A549 (cell line): Measurements from ENCODE around the gene CD36. TPM values are rescaled to one million over a fixed set of nuclear protein-coding genes. Genes with fewer than 3 reads are reported as not detected.

Source experiments
- ATAC-seq, 2 experiments: fragments of 200-7000 bp in 1 of 2; fragments of >200 bp in 1 of 2; cut with Nextera tagmentation in 1 of 2; cut with Tn5 transposase in 1 of 2; 3 replicates each; pipeline versions ENCODE4 v1.8.0 to v1.9.1; 2018 to 2020; ENCODE audit warnings: mild to moderate bottlenecking in 1 of 2, moderate library complexity in 1 of 2
- CTCF ChIA-PET: fragments of 300-600 bp; sonication (Branson Sonifier 250); formaldehyde crosslinking; extraction: SDS; loops from one replicate; lab custom pipeline; 2021; ENCODE audit warnings: antibody characterized with exemption, inconsistent platforms; lab: Yijun Ruan, JAX
- POLR2A ChIA-PET: fragments of 350-600 bp; formaldehyde crosslinking; extraction: SDS; loops from one replicate; lab custom pipeline; 2021; ENCODE audit warnings: antibody characterized with exemption, inconsistent platforms; lab: Yijun Ruan, JAX
- DNase-seq, 2 experiments: peaks; one replicate each; pipeline versions ENCODE4 v3.0.0 to v3.0.0-alpha.2; 2011 to 2016; ENCODE audit warnings: low read depth in 1 of 2, low spot score in 1 of 2
- FAIRE-seq: peaks from 2 replicates; lab custom pipeline; 2011; peaks lifted over from hg19 to GRCh38; lab: Jason Lieb, UNC
- H3K27ac ChIP-seq, 2 experiments: fragments of >200 bp; sonication (Bioruptor Twin); formaldehyde crosslinking; 3 replicates each; pipeline ENCODE4 v1.5.1; 2016 to 2017
- H3K4me1 ChIP-seq: fragments of >200 bp; sonication (Bioruptor Twin); formaldehyde crosslinking; 3 replicates; pipeline ENCODE4 v1.6.1; 2016
- H3K4me2 ChIP-seq: fragments of >200 bp; sonication (Bioruptor Twin); formaldehyde crosslinking; 3 replicates; pipeline ENCODE4 v1.6.1; 2016
- H3K4me3 ChIP-seq: fragments of >200 bp; sonication (Bioruptor Twin); formaldehyde crosslinking; 3 replicates; pipeline ENCODE4 v1.5.1; 2016
- H3K9me3 ChIP-seq: fragments of >200 bp; sonication (Bioruptor Twin); formaldehyde crosslinking; 3 replicates; pipeline ENCODE4 v1.6.1; 2016
- BHLHE40 ChIP-seq: IDR thresholded peaks from 2 replicates; pipeline ENCODE4 v1.6.1; 2012; ENCODE audit warnings: low read depth, low read length, inconsistent platforms
- CBX2 ChIP-seq: fragments of 200-600 bp; sonication (generic); IDR thresholded peaks from 2 replicates; pipeline ENCODE4 v1.6.1; 2016; ENCODE audit warnings: low read depth, mild to moderate bottlenecking, borderline replicate concordance
- CTCF ChIP-seq: fragments of >200 bp; sonication (Bioruptor Twin); formaldehyde crosslinking; IDR thresholded peaks from 3 replicates; pipeline ENCODE4 v1.5.1; 2016
- EHF ChIP-seq: fragments of 250-450 bp; sonication (Bioruptor Pico); IDR thresholded peaks from 2 replicates; pipeline ENCODE4 v1.5.0; 2020; ENCODE audit warnings: mild to moderate bottlenecking
- FOSB ChIP-seq: fragments of 250-450 bp; sonication (Bioruptor Pico); IDR thresholded peaks from 2 replicates; pipeline ENCODE4 v1.5.0; 2020; ENCODE audit warnings: mild to moderate bottlenecking, moderate library complexity
- GATA3 ChIP-seq: IDR thresholded peaks from 2 replicates; pipeline ENCODE4 v1.6.1; 2012; ENCODE audit warnings: borderline replicate concordance
- HEYL ChIP-seq: fragments of 250-450 bp; sonication (Bioruptor Pico); IDR thresholded peaks from 2 replicates; pipeline ENCODE4 v1.8.0; 2021; ENCODE audit warnings: mild to moderate bottlenecking, moderate library complexity
- HMGXB4 ChIP-seq: fragments of 250-450 bp; sonication (Bioruptor Pico); IDR thresholded peaks from 2 replicates; pipeline ENCODE4 v1.5.0; 2021; ENCODE audit warnings: mild to moderate bottlenecking, moderate library complexity, borderline replicate concordance
- HOXB5 ChIP-seq: fragments of 250-450 bp; sonication (Bioruptor Pico); IDR thresholded peaks from 2 replicates; pipeline ENCODE4 v1.5.0; 2020; ENCODE audit warnings: mild to moderate bottlenecking, moderate library complexity
- JUN ChIP-seq, 2 experiments: fragments of >200 bp; sonication (Bioruptor Twin); formaldehyde crosslinking; IDR thresholded peaks; 2 replicates in 1 of 2; 3 replicates in 1 of 2; pipeline ENCODE4 v1.6.1; 2016 to 2017
- KDM1A ChIP-seq: fragments of 200-600 bp; sonication (generic); IDR thresholded peaks from 2 replicates; pipeline ENCODE4 v1.6.1; 2016; ENCODE audit warnings: low read depth, mild to moderate bottlenecking
- MAFK ChIP-seq: fragments of 450-650 bp; IDR thresholded peaks from 2 replicates; pipeline ENCODE4 v1.6.1; 2014; ENCODE audit not compliant: partially characterized antibody
- MAZ ChIP-seq: fragments of 150-350 bp; IDR thresholded peaks from 2 replicates; pipeline ENCODE4 v1.6.1; 2014; ENCODE audit warnings: antibody characterized with exemption, low read depth, low read length, borderline replicate concordance
- NFE2L2 ChIP-seq: fragments of 150-350 bp; conservative IDR thresholded peaks from 2 replicates; pipeline ENCODE4 v1.6.1; 2014; ENCODE audit warnings: low read length
- NPAS2 ChIP-seq: fragments of 250-450 bp; sonication (Bioruptor Pico); IDR thresholded peaks from 2 replicates; pipeline ENCODE4 v1.8.0; 2022; ENCODE audit warnings: mild to moderate bottlenecking, moderate library complexity, borderline replicate concordance
- NR3C1 ChIP-seq: fragments of >200 bp; sonication (Bioruptor Twin); formaldehyde crosslinking; IDR thresholded peaks from 3 replicates; pipeline ENCODE4 v1.6.1; 2017
- PBX3 ChIP-seq: IDR thresholded peaks from 2 replicates; pipeline ENCODE4 v1.6.1; 2012
- RAD21 ChIP-seq, 2 experiments: fragments of >200 bp in 1 of 2; sonication (Bioruptor Twin) in 1 of 2; formaldehyde crosslinking in 1 of 2; IDR thresholded peaks in 1 of 2; conservative IDR thresholded peaks in 1 of 2; 2 replicates in 1 of 2; 3 replicates in 1 of 2; pipeline ENCODE4 v1.6.1; 2012 to 2018; ENCODE audit warnings: inconsistent platforms in 1 of 2
- REST ChIP-seq: fragments of 200-600 bp; sonication (generic); IDR thresholded peaks from 2 replicates; pipeline ENCODE4 v1.6.1; 2016; ENCODE audit warnings: antibody characterized with exemption, mild to moderate bottlenecking, moderate library complexity
- RFX5 ChIP-seq: fragments of 450-650 bp; IDR thresholded peaks from 2 replicates; pipeline ENCODE4 v1.7.1; 2014; ENCODE audit warnings: antibody characterized with exemption, mild to moderate bottlenecking, moderate library complexity
- RNF2 ChIP-seq: fragments of 200-600 bp; sonication (generic); IDR thresholded peaks from 2 replicates; pipeline ENCODE4 v1.6.1; 2016; ENCODE audit warnings: low read depth, mild to moderate bottlenecking, antibody characterized with exemption, moderate library complexity, borderline replicate concordance
- SREBF2 ChIP-seq: fragments of 450-650 bp; IDR thresholded peaks from 2 replicates; pipeline ENCODE4 v1.6.1; 2014; ENCODE audit warnings: mild to moderate bottlenecking, moderate library complexity
- TFCP2L1 ChIP-seq: fragments of 250-450 bp; sonication (Bioruptor Pico); IDR thresholded peaks from 2 replicates; pipeline ENCODE4 v1.5.0; 2021; ENCODE audit warnings: mild to moderate bottlenecking
- USF2 ChIP-seq: fragments of 450-650 bp; IDR thresholded peaks from 2 replicates; pipeline ENCODE4 v1.6.1; 2014; ENCODE audit warnings: antibody characterized with exemption
- ZC3H11A ChIP-seq: fragments of 450-650 bp; IDR thresholded peaks from 2 replicates; pipeline ENCODE4 v1.6.1; 2014; ENCODE audit warnings: antibody characterized with exemption, mild to moderate bottlenecking
- ZFP36 ChIP-seq: fragments of 450-650 bp; IDR thresholded peaks from 2 replicates; pipeline ENCODE4 v1.6.1; 2014; ENCODE audit warnings: borderline replicate concordance; ENCODE audit not compliant: partially characterized antibody
- ZNF302 ChIP-seq: fragments of 250-450 bp; sonication (Bioruptor Pico); IDR thresholded peaks from 2 replicates; pipeline ENCODE4 v1.9.0; 2021; ENCODE audit warnings: inconsistent platforms, mild to moderate bottlenecking, moderate library complexity
- WGBS: methylation state at CpG from one replicate; pipeline ENCODE4 v1.1.6; 2017; ENCODE audit errors: missing lambda C conversion rate; 5-methylcytosine and 5-hydroxymethylcytosine counted together
- polyA plus RNA-seq, 4 experiments: library from polyadenylated mRNA; depleted of rRNA in 3 of 4; stranded (reverse); fragments of >200 nt; fragmentation: RNase III in 1 of 4; extraction: RNeasy Plus Mini Kit Qiagen cat#74134 plus additional on column Dnase treatment in 1 of 4; gene quantifications; 2 replicates in 3 of 4; 3 replicates in 1 of 4; pipeline ENCODE4 v1.2.3, GENCODE V29; 2011 to 2017

Gene CD36
- polyA plus RNA-seq, 2 of the 4 experiments (the other 2 are of a cell fraction), result 0.12 to 0.37 TPM

- ATAC-seq, result no peak
- CTCF ChIA-PET, result no interaction called here
- Histone ChIP-seq H3K4me3 (no peak overlapping the region), H3K4me2 (no peak overlapping the region), H3K4me1 (peaks cover under 1% of the 10 kb centered on the region; the same call in 2 of the 3 replicates), H3K27ac (no peak overlapping the region), H3K9me3 (no peaks in the 10 kb centered on the region)
- WGBS, result 61% methylated on average over 2 of the region's 2 CpGs
- POLR2A ChIA-PET, result no interaction called here
- no peak for TF ChIP-seq REST
- no peak for TF ChIP-seq USF2
- no peak for TF ChIP-seq ZNF302
- TF ChIP-seq ZFP36, result no peak
- no peak for TF ChIP-seq KDM1A
- TF ChIP-seq PBX3, result no peak
- TF ChIP-seq RNF2, result no peak
- no peak for TF ChIP-seq JUN (IDR thresholded peaks at IDR 0.05)
- TF ChIP-seq NFE2L2, result no peak
- TF ChIP-seq NR3C1, result no peak
- TF ChIP-seq ZC3H11A, result no peak
- no peak for TF ChIP-seq SREBF2
- no peak for TF ChIP-seq MAFK
- no peak for TF ChIP-seq HEYL (CRISPR knock-in tag)
- TF ChIP-seq FOSB (CRISPR knock-in tag), result no peak
- no peak for TF ChIP-seq HOXB5 (CRISPR knock-in tag)
- no peak for TF ChIP-seq HMGXB4 (CRISPR knock-in tag)
- TF ChIP-seq RAD21 (conservative IDR thresholded peaks at IDR 0.05 in 1 of 2, IDR thresholded peaks at IDR 0.05 in 1 of 2), result no peak
- no peak for TF ChIP-seq EHF
- FAIRE-seq, result no peak
- no peak for DNase-seq
Measured at GRCh38 chr7:80600046-80600445, 38.4 kb upstream of the CD36 start.

- no peak overlapping the region for H3K27ac ChIP-seq
- H3K4me3 ChIP-seq, result no peak overlapping the region
- CTCF ChIA-PET, result interaction anchor here (0.8 kb wide), 1 partner anchor 28 kb away, joined by 3 read pairs; no protein-coding TSS in a partner anchor
- H3K4me1 ChIP-seq, result no peaks in the 10 kb centered on the region
- FAIRE-seq (no peak), ATAC-seq (no peak), DNase-seq (no peak)
- POLR2A ChIA-PET, result no interaction called here
- 84% methylated on average over 4 of the region's 4 CpGs for WGBS
- no peaks in the 10 kb centered on the region for H3K9me3 ChIP-seq
- no peak overlapping the region for H3K4me2 ChIP-seq
- no peak for TF ChIP-seq BHLHE40
- TF ChIP-seq CTCF, result no peak
- no peak for TF ChIP-seq TFCP2L1 (CRISPR knock-in tag)
- no peak for TF ChIP-seq FOSB (CRISPR knock-in tag)
- no peak for TF ChIP-seq JUN (IDR thresholded peaks at IDR 0.05)
- TF ChIP-seq EHF, result no peak
- no peak for TF ChIP-seq RFX5
- no peak for TF ChIP-seq NPAS2 (CRISPR knock-in tag)
- TF ChIP-seq ZC3H11A, result no peak
- no peak for TF ChIP-seq HMGXB4 (CRISPR knock-in tag)
- no peak for TF ChIP-seq CBX2
- no peak for TF ChIP-seq MAZ
- TF ChIP-seq GATA3, result no peak
Measured at GRCh38 chr7:80601999-80602398, 36.4 kb upstream of the CD36 start.
